ENCODE measurements around the gene MICAL3.
"Not testable (repeated sequence)": the region's sequence is repeated elsewhere in the genome, so short reads cannot be mapped to it uniquely, and the experiment has no call there.

The MICAL3 gene

GRCh38 chr22:17773606-17774205 lies 250.7 kb downstream of the MICAL3 start:
- Histone ChIP-seq H3K36me3 (ENCODE audit: control insufficient read depth, insufficient read depth, low read length) (no peaks in the 10 kb centered on the region), H3K27me3 (ENCODE audit: control insufficient read depth, insufficient read depth, low read length) (no peaks in the 10 kb centered on the region), H3K4me1 (ENCODE audit: control insufficient read depth, insufficient read depth, low read length) (no peaks in the 10 kb centered on the region), H3K4me3 (ENCODE audit: low read depth, low read length) (peak overlapping the region; percentile 60), H3K9ac (ENCODE audit: low read depth, low read length) (peak overlapping the region; percentile 65), H3K9me3 (ENCODE audit: control insufficient read depth, insufficient read depth, low read length) (no peaks in the 10 kb centered on the region)

DNA sequence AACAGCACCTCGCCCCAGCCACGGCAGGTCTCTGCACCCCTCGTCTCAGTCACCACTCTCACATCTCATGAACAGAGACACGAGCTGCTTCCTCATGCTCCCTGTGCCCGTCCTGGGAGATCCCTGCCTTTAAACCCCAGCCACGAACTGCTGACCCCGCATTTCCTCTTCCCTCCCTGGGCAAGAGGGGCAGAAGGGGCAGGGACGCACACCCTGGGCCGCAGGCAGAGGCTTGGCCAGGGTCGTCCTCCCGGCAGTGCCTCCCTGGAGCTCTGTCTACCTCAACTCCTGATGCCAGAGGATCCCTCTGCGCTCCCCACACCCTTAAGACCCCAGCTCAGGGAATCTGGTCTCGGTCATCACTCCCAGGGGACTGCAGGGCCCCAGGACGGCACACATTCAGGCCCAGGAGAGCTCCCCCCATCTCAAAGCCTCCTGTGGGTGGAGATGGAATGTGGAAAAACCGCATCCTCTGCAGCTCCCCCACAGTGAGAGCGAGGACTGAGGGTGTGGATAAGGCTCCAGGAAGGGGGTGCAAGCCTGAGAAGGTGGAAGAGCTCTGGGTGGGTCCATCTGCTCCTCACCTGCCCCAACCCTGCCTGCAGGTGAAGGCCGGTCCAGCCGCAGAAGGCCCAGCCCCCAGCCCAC lies 251.3 kb downstream of the MICAL3 start:
- Histone ChIP-seq H3K36me3 (ENCODE audit: control insufficient read depth, insufficient read depth, low read length) (no peaks in the 10 kb centered on the region), H3K4me1 (ENCODE audit: control insufficient read depth, insufficient read depth, low read length) (no peaks in the 10 kb centered on the region)

DNA sequence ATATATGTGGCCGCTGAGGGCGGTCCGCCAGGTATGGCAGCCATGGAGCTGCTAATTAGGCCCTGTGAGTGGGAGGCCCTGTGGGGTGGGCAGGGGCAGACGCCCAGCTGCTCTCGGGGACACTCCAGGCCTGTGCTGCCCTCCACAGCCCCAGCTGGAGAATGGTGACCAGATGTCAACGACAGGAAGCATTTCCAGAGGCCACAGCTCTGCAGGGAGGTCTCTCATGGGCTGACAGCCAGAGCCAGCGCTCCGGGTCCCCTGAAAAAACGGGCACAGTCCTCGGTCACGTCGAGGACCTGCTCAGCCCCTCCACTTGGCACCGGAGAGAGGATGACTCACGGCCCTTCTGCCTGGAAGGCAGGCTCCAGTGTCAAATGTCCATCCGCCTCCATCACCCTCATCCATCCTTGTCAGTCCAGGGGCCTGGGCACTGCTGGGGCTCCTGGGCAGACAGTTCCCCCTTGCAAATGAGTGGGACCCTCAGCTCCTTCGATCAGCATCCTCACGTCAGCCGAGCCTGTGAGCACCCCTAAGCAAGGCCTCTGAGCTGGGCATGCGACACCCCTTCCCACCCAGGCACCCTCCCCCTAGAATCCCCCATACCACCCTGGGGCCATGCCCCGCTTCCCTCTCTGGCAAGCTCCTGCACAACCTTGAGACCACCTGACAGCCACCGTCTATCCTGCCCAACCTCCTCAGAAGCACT lies 252.0 kb downstream of the MICAL3 start:
- H3K9me3 ChIP-seq (ENCODE audit: control insufficient read depth, insufficient read depth, low read length) = no peaks in the 10 kb centered on the region
- no peak overlapping the region for H3K9ac ChIP-seq (ENCODE audit: low read depth, low read length)
- no peaks in the 10 kb centered on the region for H3K4me1 ChIP-seq (ENCODE audit: control insufficient read depth, insufficient read depth, low read length)
- no peaks in the 10 kb centered on the region for H3K27me3 ChIP-seq (ENCODE audit: control insufficient read depth, insufficient read depth, low read length)
- H3K4me3 ChIP-seq (ENCODE audit: low read depth, low read length) = peak overlapping the region; percentile 60
- H3K36me3 ChIP-seq (ENCODE audit: control insufficient read depth, insufficient read depth, low read length) = no peaks in the 10 kb centered on the region

More for the DNA sequence above, 251.3 kb downstream of the MICAL3 start:
- Histone ChIP-seq H3K9ac (ENCODE audit: low read depth, low read length) (no peak overlapping the region), H3K27me3 (ENCODE audit: control insufficient read depth, insufficient read depth, low read length) (no peaks in the 10 kb centered on the region), H3K9me3 (ENCODE audit: control insufficient read depth, insufficient read depth, low read length) (no peaks in the 10 kb centered on the region), H3K4me3 (ENCODE audit: low read depth, low read length) (peak overlapping the region; percentile 60)

DNA sequence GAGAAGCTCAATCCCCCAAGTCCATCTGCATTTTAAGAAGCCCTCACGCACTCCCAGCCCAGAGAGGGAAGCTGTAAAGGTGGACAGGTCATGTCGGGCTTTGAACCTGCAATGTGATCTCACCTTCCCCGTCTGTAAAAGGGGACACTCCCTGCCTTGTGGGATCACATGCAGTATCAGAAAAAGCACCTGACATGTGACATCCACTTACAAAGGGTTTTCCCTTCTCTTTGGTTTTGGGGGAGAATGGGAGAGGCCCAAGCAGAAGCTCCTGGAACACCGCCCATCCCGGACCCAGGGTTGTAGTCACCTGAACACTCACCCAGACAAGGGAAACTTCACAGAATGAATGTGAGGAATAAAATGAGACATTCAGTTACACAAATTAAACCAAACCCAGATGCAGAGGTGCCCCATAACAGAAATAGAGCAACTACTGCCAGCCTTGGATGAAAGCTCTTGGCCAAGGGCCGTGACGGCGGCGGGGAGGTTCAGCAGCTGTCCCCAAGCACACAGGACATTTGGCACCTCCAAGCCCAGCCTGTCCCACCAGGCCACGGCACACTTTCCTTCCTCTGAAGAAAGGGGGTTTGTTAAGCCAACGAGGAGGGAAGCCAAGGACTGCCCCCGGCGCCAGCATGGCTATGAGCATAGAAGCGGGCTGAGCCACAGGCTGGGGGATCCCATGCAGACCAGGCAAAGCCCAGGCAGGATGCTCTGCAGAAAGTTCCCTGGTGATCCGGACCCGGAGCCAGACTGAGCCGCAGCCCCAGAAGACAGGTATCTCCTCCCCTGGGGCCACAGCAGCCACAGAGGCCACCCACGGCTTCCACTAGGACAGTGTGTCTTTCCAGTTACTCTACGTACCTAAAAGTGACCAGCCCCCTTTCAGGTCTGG lies 253.9 kb downstream of the MICAL3 start:
- no peak overlapping the region for H3K9ac ChIP-seq (ENCODE audit: low read depth, low read length)
- no peaks in the 10 kb centered on the region for H3K9me3 ChIP-seq (ENCODE audit: control insufficient read depth, insufficient read depth, low read length)

GRCh38 chr22:17769716-17770082 lies 254.7 kb downstream of the MICAL3 start:
- no peak overlapping the region for H3K9ac ChIP-seq (ENCODE audit: low read depth, low read length)
- no peaks in the 10 kb centered on the region for H3K27me3 ChIP-seq (ENCODE audit: control insufficient read depth, insufficient read depth, low read length)
- H3K4me1 ChIP-seq (ENCODE audit: control insufficient read depth, insufficient read depth, low read length) = no peaks in the 10 kb centered on the region
- no peaks in the 10 kb centered on the region for H3K36me3 ChIP-seq (ENCODE audit: control insufficient read depth, insufficient read depth, low read length)
- no peaks in the 10 kb centered on the region for H3K9me3 ChIP-seq (ENCODE audit: control insufficient read depth, insufficient read depth, low read length)
- no peak overlapping the region for H3K4me3 ChIP-seq (ENCODE audit: low read depth, low read length)

More for the DNA sequence above, 253.9 kb downstream of the MICAL3 start:
- H3K27me3 ChIP-seq (ENCODE audit: control insufficient read depth, insufficient read depth, low read length) = no peaks in the 10 kb centered on the region
- no peaks in the 10 kb centered on the region for H3K36me3 ChIP-seq (ENCODE audit: control insufficient read depth, insufficient read depth, low read length)
- no peak overlapping the region for H3K4me3 ChIP-seq (ENCODE audit: low read depth, low read length)
- no peaks in the 10 kb centered on the region for H3K4me1 ChIP-seq (ENCODE audit: control insufficient read depth, insufficient read depth, low read length)

DNA sequence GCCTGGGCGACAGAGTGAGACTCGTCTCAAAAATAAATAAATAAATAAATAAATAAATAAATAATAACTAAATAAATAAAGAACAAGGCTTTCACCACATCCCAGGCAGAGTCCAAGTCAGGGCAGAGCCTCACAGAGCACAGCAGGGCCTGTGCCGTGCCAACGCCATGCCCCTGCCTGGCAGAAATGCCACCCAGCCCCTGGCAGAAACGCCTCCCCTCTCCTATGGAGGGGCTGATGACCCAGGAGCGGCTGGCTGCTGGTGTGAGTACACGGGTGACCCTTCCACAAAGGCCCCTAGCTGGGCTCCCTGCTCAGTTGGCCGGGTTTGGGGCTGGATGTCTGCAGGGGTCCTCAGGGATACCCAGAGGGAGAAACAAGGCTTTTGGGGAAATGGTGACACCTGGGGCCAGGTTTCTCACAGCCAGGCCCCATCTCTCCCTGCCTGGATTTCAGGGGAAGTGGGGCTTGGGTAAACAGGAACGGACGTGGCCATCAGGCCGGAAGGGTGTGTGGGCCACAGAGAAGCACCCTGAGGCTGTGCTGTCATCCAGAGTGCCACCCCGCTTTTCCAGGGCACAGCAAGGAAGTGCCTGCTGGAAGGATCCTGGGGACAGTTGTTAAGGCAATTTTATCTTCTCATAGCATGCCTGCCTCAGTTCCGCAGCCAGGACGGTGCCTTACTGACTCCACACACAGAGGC lies 255.2 kb downstream of the MICAL3 start:
- H3K36me3 ChIP-seq (ENCODE audit: control insufficient read depth, insufficient read depth, low read length) = no peaks in the 10 kb centered on the region
- H3K9ac ChIP-seq (ENCODE audit: low read depth, low read length) = no peak overlapping the region
- no peaks in the 10 kb centered on the region for H3K4me1 ChIP-seq (ENCODE audit: control insufficient read depth, insufficient read depth, low read length)
- no peaks in the 10 kb centered on the region for H3K27me3 ChIP-seq (ENCODE audit: control insufficient read depth, insufficient read depth, low read length)
- no peaks in the 10 kb centered on the region for H3K9me3 ChIP-seq (ENCODE audit: control insufficient read depth, insufficient read depth, low read length)
- H3K4me3 ChIP-seq (ENCODE audit: low read depth, low read length) = no peak overlapping the region

GRCh38 chr22:17767233-17768065 lies 256.9 kb downstream of the MICAL3 start:
- H3K27me3 ChIP-seq (ENCODE audit: control insufficient read depth, insufficient read depth, low read length) = no peaks in the 10 kb centered on the region
- H3K9ac ChIP-seq (ENCODE audit: low read depth, low read length) = no peak overlapping the region
- no peaks in the 10 kb centered on the region for H3K4me1 ChIP-seq (ENCODE audit: control insufficient read depth, insufficient read depth, low read length)
- H3K9me3 ChIP-seq (ENCODE audit: control insufficient read depth, insufficient read depth, low read length) = no peaks in the 10 kb centered on the region
- H3K36me3 ChIP-seq (ENCODE audit: control insufficient read depth, insufficient read depth, low read length) = no peaks in the 10 kb centered on the region
- H3K4me3 ChIP-seq (ENCODE audit: low read depth, low read length) = no peak overlapping the region

DNA sequence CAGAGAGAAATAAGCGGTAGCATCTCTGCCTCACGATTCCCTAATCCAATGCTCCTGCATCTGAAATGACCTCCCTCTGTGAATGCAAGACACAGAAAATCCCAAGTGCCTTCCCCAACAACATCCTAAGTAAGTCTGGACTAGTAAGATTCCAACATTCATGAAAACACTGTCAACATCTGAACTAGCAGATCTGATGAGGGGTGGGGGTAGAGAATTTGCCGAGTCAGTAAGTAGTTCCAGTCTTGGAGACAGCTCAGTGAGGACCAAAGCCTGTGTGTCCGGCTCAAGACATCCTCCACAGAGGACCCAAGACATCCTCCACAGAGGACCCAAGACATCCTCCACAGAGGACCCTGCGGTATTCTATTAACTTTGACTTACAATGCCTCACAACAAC lies 259.5 kb downstream of the MICAL3 start:
- H3K4me3 ChIP-seq (ENCODE audit: low read depth, low read length); H3K4me1 ChIP-seq (ENCODE audit: control insufficient read depth, insufficient read depth, low read length); H3K9me3 ChIP-seq (ENCODE audit: control insufficient read depth, insufficient read depth, low read length); H3K36me3 ChIP-seq (ENCODE audit: control insufficient read depth, insufficient read depth, low read length); H3K9ac ChIP-seq (ENCODE audit: low read depth, low read length); H3K27me3 ChIP-seq (ENCODE audit: control insufficient read depth, insufficient read depth, low read length): not testable (repeated sequence)

DNA sequence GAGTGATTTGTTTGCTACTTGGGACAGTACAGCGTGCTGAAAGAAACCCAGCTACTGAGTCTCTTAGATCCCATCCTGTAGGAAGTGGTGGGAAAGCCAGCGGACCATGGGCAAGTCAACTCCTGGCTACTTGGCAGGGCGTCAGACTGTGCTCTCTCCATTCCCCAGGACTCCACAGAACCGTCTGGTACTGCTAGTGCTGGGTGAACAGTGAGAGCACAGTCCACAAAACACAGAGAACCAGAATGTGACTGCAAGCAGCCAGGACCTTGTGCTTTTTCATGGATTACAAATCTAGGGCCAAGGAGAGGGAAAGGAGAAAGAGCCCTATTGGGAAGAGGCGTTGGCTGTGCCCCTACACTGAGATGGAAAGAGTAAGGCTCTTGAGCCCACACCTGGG lies 260.3 kb downstream of the MICAL3 start:
- Histone ChIP-seq H3K4me3 (ENCODE audit: low read depth, low read length) (no peak overlapping the region), H3K9ac (ENCODE audit: low read depth, low read length) (no peak overlapping the region), H3K36me3 (ENCODE audit: control insufficient read depth, insufficient read depth, low read length) (no peaks in the 10 kb centered on the region), H3K4me1 (ENCODE audit: control insufficient read depth, insufficient read depth, low read length) (no peaks in the 10 kb centered on the region), H3K27me3 (ENCODE audit: control insufficient read depth, insufficient read depth, low read length) (no peaks in the 10 kb centered on the region), H3K9me3 (ENCODE audit: control insufficient read depth, insufficient read depth, low read length) (no peaks in the 10 kb centered on the region)

DNA sequence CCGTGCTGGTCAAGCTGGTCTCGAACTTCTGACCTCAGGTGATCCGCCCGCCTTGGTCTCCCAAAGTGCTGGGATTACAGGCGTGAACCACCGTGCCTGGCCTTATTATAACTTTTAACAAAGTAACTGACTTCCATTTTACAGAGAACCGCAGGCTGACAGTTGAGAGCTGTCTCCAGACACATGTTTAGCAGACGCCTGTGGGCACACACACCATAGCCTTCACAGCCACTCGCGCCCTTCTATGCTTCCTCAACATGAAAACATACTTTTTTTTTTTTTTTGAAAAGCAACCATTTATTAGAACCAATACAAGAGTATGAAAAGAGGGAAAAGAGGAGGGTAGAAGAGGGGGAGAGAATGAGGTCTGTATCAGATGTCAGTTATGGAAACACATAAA lies 260.9 kb downstream of the MICAL3 start:
- H3K4me1 ChIP-seq (ENCODE audit: control insufficient read depth, insufficient read depth, low read length); H3K9ac ChIP-seq (ENCODE audit: low read depth, low read length); H3K27me3 ChIP-seq (ENCODE audit: control insufficient read depth, insufficient read depth, low read length); H3K36me3 ChIP-seq (ENCODE audit: control insufficient read depth, insufficient read depth, low read length); H3K4me3 ChIP-seq (ENCODE audit: low read depth, low read length); H3K9me3 ChIP-seq (ENCODE audit: control insufficient read depth, insufficient read depth, low read length): not testable (repeated sequence)

Measured in iPS-15b (cell line).